Thymus (tissue), 11 donors: Measurements from ENCODE around the gene ASB6. TPM values are rescaled to one million over a fixed set of nuclear protein-coding genes. Genes with fewer than 3 reads are reported as not detected.

ENCODE experiments used
- DNase-seq, 9 donors: peaks; one replicate each; pipeline ENCODE4 v3.0.0-alpha.2; 2013; ENCODE audit warnings: low spot score in 9 of 9, low read depth in 6 of 9, missing footprints in 1 of 9
- H3K27ac ChIP-seq, 2 donors: one replicate each; pipeline ENCODE4 v1.5.1; 2013; ENCODE audit warnings: control low read depth in 1 of 2, low read depth in 1 of 2, low read length in 1 of 2, mild to moderate bottlenecking in 1 of 2, moderate library complexity in 1 of 2
- H3K27me3 ChIP-seq, 2 donors: one replicate each; pipeline ENCODE4 v1.5.1; 2013; ENCODE audit warnings: low read length in 1 of 2; ENCODE audit not compliant: control insufficient read depth in 2 of 2, insufficient read depth in 1 of 2
- H3K36me3 ChIP-seq, 2 donors: one replicate each; pipeline ENCODE4 v1.5.1; 2013; ENCODE audit warnings: low read length in 1 of 2, mild to moderate bottlenecking in 1 of 2, moderate library complexity in 1 of 2; ENCODE audit not compliant: control insufficient read depth in 2 of 2, insufficient read depth in 2 of 2
- H3K4me1 ChIP-seq, 2 donors: one replicate each; pipeline ENCODE4 v1.5.1; 2013; ENCODE audit warnings: low read length in 2 of 2; ENCODE audit not compliant: control insufficient read depth in 2 of 2, insufficient read depth in 2 of 2
- H3K4me3 ChIP-seq, 2 donors: one replicate each; pipeline ENCODE4 v1.5.1; 2013; ENCODE audit warnings: low read length in 2 of 2, control low read depth in 1 of 2, mild to moderate bottlenecking in 1 of 2
- H3K9me3 ChIP-seq, 2 donors: one replicate each; pipeline ENCODE4 v1.5.1; 2013; ENCODE audit warnings: low read length in 1 of 2, mild to moderate bottlenecking in 1 of 2; ENCODE audit not compliant: control insufficient read depth in 2 of 2, insufficient read depth in 1 of 2
- WGBS: extraction: QIAGEN DNeasy Blood & Tissue Kit; methylation state at CpG from one replicate; pipeline ENCODE4 v1.1.7; 2013; 5-methylcytosine and 5-hydroxymethylcytosine counted together
- polyA plus RNA-seq: library from polyadenylated mRNA; stranded (reverse); fragments of 200-250 nt; gene quantifications from one replicate; pipeline ENCODE4 v1.2.3, GENCODE V29; 2013
- total RNA-seq: library from RNA; stranded (reverse); fragments of 120-200 nt; gene quantifications from one replicate; pipeline ENCODE4 v1.2.4, GENCODE V29; 2013
- donor health status: healthy.

The ASB6 gene
- total and polyA plus RNA-seq, 2 donors: 8.8 to 20.5 TPM

DNA sequence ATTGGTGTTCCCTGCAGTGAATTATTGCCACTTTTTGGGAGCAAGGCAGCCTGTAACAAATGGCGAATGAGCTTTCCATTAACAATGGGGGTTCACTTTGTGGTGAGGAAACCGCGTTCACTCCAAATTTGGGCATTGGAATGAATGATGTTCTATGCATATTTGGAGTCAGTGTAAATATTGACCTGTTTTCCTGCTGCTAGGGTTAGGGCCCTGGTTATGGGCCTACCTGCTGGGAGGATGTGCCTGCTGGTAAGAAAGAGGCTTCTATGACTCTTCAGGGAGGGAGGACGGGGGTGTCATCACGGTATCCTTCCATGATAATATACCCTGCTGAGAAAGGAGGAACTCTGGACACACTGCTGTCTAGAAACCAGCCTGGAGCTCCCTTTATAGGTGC is 50.0 kb downstream of the ASB6 start:
- WGBS: 96% methylated on average over 5 of the region's 5 CpGs

DNA sequence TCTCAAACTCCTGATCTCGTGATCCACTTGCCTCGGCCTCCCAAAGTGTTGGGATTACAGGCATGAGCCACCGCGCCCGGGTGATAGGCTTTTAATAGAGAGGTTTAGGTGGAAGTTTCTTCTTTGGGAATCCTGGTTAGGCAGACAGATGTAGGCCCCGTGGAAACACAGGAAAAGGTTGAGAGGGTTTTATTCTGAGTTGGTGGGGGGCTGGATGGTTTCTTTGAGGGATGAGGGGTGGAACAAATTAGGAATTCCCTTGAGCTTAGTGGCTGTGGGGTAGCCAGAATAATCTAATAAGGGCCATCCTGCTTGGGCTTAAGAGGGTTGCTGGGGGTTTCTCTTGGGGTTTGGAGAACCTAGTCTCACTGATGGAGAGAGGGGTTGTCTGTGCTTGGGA is 51.5 kb downstream of the ASB6 start:
- H3K36me3 ChIP-seq: no peaks in the 10 kb centered on the region
- H3K9me3 ChIP-seq: no peaks in the 10 kb centered on the region
- H3K4me3 ChIP-seq: no peak overlapping the region
- peaks cover 10 to 39% of the 10 kb centered on the region in 2 donors for H3K4me1 ChIP-seq
- no peak overlapping the region for H3K27ac ChIP-seq
- H3K27me3 ChIP-seq: peaks cover 3 to 9% of the 10 kb centered on the region in 2 donors
- no peak for DNase-seq
- 95% methylated on average over 6 of the region's 6 CpGs for WGBS

More for the DNA sequence above, 50.0 kb downstream of the ASB6 start:
- H3K27ac ChIP-seq: no peak overlapping the region
- H3K4me3 ChIP-seq: no peak overlapping the region
- peaks cover 6 to 23% of the 10 kb centered on the region in 2 donors for H3K27me3 ChIP-seq
- no peak for DNase-seq
- H3K9me3 ChIP-seq: peaks cover 0 to 9% of the 10 kb centered on the region in 2 donors
- H3K4me1 ChIP-seq: peaks cover 5 to 36% of the 10 kb centered on the region in 2 donors
- H3K36me3 ChIP-seq: no peaks in the 10 kb centered on the region

DNA sequence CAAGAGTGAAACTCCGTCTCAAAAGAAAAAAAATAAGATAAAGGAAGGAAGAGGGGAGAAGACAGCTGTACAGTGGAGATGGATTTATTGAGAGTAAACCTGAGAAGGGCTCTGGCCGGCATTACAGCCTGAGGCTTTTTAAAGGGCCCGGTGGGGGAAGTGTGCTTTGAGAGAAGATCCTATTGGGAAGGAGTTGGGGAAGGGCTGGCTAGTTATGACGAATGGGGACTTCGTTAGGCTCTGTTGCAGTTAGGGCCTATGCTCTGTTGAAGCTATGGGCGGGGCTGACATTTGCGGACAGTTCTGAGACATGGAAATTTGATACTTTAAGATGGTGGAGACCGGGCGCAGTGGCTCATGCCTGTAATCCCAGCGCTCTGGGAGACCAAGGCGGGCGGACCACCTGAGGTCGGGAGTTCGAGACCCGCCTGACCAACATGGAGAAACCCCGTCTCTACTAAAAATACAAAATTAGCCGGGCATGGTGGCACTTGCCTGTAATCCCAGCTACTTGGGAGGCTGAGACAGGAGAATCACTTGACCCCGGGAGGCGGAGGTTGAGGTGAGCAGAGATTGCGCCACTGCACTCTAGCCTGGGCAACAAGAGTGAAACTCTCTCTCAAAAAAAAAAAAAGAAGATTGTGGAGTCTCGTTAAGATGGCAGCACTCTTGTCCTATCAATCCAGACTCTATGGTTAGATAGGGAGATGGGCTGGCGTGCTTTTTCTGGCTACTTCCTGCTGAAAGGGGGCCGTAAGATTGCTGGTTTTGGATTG is 54.3 kb downstream of the ASB6 start:
- H3K27ac ChIP-seq: peak overlapping the region in 1 of 2 donors; percentile 84
- peaks cover 12 to 54% of the 10 kb centered on the region in 2 donors for H3K4me1 ChIP-seq
- no peak overlapping the region for H3K4me3 ChIP-seq
- WGBS: 90% methylated on average over 23 of the region's 23 CpGs
- H3K36me3 ChIP-seq: no peaks in the 10 kb centered on the region
- peaks cover 0 to 5% of the 10 kb centered on the region in 2 donors for H3K9me3 ChIP-seq
- no peak for DNase-seq
- H3K27me3 ChIP-seq: no peaks in the 10 kb centered on the region

DNA sequence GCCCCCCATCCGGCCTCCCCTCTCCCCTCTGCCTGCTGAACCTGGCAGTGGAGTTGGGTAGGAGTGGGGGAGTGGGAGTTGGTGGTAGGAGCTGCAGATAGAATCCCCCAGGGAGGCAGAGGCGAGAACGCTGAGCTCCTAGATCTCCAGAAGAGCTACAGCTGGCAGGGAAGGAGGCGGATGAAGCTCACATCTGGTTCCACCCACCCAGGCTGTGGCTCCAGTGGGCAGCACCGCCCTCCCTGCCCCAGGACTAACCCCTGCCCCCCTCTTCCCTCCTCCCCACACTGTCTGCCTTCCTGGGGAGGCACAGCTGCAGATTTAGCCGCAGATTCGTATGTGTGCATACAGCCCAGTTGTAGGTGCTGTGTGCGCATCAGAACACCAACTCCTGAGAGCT is 55.3 kb downstream of the ASB6 start:
- no peak overlapping the region for H3K4me3 ChIP-seq
- peak overlapping the region; percentile 83 to 84 for H3K27ac ChIP-seq
- H3K4me1 ChIP-seq: peaks cover 12 to 54% of the 10 kb centered on the region in 2 donors
- 26% methylated on average over 8 of the region's 8 CpGs for WGBS
- DNase-seq: peak in 5 of 9 donors; percentile 38 to 87 (median 72)
- peaks cover 0 to 5% of the 10 kb centered on the region in 2 donors for H3K9me3 ChIP-seq
- no peaks in the 10 kb centered on the region for H3K27me3 ChIP-seq
- no peaks in the 10 kb centered on the region for H3K36me3 ChIP-seq

DNA sequence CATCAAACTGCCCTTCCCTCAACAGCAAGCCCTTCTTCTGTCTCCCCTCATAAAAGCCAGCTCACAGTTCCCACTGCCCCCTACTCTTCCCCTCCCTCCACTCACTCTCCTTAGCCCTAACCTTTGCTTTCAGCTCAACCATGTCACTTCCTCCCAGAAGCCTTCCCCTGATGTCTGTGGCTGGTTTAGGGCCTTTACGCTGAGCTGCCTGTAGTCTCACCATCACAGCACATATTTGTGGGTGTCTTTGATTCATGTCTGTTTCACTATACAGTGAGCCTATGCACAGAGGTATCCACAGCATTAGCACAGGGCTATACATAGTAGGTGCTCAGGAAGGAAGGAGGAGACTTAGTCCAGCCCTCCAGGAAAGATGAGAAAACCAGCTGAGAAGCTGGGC is 55.7 kb downstream of the ASB6 start:
- Histone ChIP-seq H3K36me3 (no peaks in the 10 kb centered on the region), H3K4me3 (no peak overlapping the region), H3K27ac (peak overlapping the region; percentile 83 to 84), H3K4me1 (peaks cover 13 to 54% of the 10 kb centered on the region in 2 donors), H3K9me3 (peaks cover 0 to 5% of the 10 kb centered on the region in 2 donors), H3K27me3 (no peaks in the 10 kb centered on the region)
- peak in 3 of 9 donors; percentile 42 to 80 (median 52) for DNase-seq
- 52% methylated on average over 1 of the region's 1 CpG for WGBS

DNA sequence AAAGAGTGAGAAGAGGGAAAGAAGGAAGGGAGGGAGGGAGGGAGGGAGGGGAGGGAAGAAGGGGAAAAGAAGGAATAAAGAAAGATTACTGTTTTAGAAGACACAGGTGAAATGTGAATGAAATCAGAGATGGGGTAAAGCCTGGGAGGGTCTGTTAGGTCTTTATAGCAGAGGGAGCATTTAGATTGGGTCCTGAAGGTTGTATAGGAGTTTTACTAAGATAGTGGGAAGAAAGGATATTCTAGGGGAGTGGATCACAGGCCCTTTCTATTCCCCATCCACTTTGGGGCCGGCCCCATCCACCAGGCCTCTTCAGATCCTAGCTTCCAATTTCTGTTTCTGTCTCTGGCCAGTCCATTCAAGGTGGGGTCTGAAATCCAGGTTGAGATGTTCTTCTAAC is 56.6 kb downstream of the ASB6 start:
- no peak overlapping the region for H3K27ac ChIP-seq
- H3K4me1 ChIP-seq: peaks cover 15 to 58% of the 10 kb centered on the region in 2 donors
- no peaks in the 10 kb centered on the region for H3K27me3 ChIP-seq
- 95% methylated on average over 1 of the region's 1 CpG for WGBS
- peaks cover 0 to 10% of the 10 kb centered on the region in 2 donors for H3K9me3 ChIP-seq
- no peak for DNase-seq
- no peaks in the 10 kb centered on the region for H3K36me3 ChIP-seq
- no peak overlapping the region for H3K4me3 ChIP-seq

Other genes with a start within 250 kb of the ASB6 start
- 0.05 TPM for gene C9orf50, start 21.1 kb downstream of the ASB6 start, total RNA-seq
- 0.23 TPM for gene C9orf50, start 21.1 kb downstream of the ASB6 start, polyA plus RNA-seq
- 23.9 TPM for gene NTMT1, start 16.0 kb downstream of the ASB6 start, total RNA-seq
- gene NTMT1, start 16.0 kb downstream of the ASB6 start, polyA plus RNA-seq: 33.2 TPM
- 1.3 TPM for gene PRRX2, start 23.5 kb upstream of the ASB6 start, total RNA-seq
- 3.8 TPM for gene PRRX2, start 23.5 kb upstream of the ASB6 start, polyA plus RNA-seq
- gene PTGES, start 110.9 kb upstream of the ASB6 start, total RNA-seq: 11.1 TPM
- gene PTGES, start 110.9 kb upstream of the ASB6 start, polyA plus RNA-seq: 7.8 TPM
- gene TOR1B, start 161.0 kb upstream of the ASB6 start, total RNA-seq: 15.5 TPM
- 17.9 TPM for gene TOR1B, start 161.0 kb upstream of the ASB6 start, polyA plus RNA-seq
- gene TOR1A, start 182.0 kb upstream of the ASB6 start, total RNA-seq: 28.6 TPM
- 30.0 TPM for gene TOR1A, start 182.0 kb upstream of the ASB6 start, polyA plus RNA-seq
- 76.8 TPM for gene C9orf78, start 193.1 kb upstream of the ASB6 start, total RNA-seq
- gene C9orf78, start 193.1 kb upstream of the ASB6 start, polyA plus RNA-seq: 95.0 TPM
- 30.4 TPM for gene USP20, start 193.3 kb upstream of the ASB6 start, total RNA-seq
- gene USP20, start 193.3 kb upstream of the ASB6 start, polyA plus RNA-seq: 175 TPM